ENCODE measurements around the gene EFEMP2.

EFEMP2 gene

DNA sequence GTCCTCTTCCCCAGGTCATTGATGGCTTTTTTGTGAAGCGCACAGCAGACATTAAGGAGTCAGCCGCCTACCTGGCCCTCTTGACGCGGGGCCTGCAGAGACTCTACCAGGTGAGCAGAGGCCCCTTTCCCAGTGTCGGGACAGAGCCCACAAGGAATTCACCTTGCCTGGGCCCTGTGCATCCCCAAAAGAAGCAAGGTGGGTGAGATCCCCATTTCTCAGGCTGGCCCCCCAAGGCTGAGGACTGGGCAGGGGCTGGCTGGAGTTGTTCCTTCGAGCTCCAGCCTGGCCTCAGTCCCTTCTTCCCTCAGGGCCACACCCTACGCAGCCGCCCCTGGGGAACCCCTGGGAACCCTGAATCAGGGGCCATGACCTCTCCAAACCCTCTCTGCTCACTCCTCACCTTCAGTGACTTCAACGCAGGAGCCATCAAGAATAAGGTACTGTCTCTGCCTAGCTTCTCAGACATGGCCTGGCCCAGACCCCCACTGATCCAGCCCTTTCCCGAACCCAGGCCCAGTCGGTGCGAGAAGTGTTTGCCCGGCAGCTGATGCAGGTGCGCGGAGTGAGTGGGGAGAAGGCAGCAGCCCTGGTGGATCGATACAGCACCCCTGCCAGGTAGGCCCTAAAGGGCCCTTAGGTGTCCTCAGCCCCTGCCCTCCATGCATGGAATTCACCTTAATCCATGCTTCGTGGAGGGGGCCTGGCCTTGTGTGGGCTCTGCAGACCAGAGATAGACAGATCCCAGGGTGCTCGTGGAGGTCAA is 7.7 kb downstream of the EFEMP2 start:
- FAIRE-seq: no peak

DNA sequence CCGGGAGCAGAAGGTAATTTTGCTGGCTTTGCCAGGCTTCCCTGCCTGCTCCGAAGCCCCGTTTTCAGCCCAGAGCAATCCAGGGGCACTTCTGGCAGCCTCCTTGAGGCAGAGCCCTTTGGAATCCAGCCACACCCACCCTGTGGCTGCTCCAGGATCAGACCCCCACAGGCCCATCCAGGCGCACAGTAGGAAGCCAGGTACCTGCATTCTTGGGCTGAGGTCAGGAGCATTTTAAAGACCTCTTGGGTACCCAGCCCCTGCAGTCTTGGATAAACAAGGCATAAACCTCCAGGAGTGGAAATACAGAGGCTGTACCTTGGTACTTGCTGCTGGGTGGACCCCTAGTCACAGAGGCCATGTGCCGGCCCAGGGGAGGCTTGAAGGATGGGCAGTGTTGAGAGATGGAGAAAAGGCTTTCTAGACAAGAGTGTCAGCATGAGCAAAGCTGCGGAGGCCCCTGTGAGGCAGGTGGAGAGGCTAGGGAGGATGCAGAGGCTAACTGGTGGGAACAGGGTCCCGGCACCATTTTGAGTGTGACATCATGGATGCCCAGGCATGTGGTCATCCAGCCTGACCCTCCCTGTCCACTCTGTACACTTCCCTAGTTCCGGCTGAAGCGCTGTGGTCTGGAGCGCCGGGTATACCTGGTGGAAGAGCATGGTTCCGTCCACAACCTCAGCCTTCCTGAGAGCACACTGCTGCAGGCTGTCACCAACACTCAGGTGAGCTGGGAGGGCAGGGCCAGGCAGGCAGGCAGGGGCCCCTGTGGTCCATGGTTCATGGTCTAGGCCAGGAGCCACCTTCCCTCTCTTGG is 8.5 kb downstream of the EFEMP2 start:
- FAIRE-seq: no peak

DNA sequence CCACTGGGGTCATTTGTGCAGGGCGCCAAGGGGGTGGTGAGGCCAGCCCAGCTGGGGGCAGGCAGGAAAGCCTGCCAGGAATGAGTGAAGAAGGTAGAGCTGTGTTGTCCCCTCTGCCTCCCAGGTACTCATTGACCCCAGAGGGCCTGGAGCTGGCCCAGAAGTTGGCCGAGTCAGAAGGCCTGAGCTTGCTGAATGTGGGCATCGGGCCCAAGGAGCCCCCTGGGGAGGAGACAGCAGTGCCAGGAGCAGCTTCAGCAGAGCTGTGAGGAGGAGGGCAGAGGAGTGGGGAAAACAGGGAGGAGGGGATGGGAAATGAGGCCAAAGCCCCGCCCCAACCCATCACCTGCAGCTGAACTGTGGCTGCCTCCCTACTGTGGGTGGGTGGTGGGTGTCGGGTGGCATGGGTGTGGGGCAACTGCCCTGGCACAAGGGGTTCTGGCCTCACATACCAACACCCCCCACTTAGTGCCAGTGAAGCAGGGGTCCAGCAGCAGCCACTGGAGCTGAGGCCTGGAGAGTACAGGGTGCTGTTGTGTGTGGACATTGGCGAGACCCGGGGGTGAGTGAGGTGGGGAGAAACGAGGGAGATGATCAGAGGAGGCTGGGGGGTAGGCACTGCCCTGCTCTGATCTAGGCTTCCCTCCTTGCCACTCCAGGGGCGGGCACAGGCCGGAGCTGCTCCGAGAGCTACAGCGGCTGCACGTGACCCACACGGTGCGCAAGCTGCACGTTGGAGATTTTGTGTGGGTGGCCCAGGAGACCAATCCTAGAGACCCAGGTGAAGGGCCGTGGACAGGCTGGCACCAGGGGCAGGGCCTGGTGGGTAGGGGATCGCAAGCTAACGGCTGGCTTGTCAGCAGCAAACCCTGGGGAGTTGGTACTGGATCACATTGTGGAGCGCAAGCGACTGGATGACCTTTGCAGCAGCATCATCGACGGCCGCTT is 9.4 kb downstream of the EFEMP2 start:
- no peak for FAIRE-seq

DNA sequence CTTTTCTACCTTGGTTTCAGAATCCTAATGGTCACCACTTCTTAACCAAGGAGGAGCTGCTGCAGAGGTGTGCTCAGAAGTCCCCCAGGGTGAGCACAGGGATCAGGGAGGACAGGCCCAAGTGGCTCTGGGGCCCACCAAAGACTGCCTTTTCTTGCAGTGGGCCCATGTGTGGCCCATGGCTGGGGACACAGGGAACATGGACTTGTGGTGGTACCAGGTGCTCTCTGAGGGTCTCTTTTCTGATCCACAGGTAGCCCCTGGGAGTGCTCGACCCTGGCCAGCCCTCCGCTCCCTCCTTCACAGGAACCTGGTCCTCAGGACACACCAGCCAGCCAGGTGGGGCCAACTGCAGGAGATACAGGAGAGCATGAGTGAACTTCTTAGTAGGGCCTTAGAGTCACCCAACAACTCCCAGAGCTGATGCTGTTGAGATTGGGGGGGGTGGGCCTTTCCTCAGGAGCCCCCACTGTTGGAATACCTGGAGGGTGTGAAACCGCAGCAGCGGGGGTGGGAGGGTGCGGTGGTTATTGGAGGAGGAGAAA is 10.3 kb downstream of the EFEMP2 start:
- no peak for FAIRE-seq

DNA sequence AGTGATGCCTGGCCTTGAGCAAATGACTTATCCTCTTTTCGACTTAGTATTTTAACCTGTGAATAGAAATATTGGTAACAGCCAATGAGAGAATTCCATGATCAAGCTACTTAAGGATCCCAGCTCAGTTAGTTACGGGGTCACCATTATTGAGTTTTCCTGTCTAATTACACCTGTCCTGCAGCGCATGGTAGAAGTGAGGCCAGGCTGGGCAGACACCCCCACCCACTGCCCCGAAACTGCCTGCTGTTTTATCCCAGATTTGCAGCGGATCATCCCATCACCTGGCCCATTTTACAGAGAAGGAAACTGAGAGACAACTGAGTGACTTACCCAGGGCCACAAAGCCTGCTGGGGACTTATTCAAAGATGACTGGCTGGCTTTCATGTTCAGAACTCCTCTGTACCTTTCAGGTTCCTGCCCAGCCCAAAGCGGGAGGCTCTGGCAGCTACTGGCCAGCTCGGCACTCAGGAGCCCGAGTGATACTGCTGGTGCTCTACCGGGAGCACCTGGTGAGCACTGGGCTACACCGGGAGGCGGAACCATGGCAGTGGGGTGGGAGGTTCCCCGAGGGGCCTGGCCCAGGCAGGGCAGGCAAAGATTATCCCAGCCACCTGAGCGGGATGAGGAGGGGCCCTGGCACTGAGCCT is 10.9 kb downstream of the EFEMP2 start:
- no peak for FAIRE-seq

DNA sequence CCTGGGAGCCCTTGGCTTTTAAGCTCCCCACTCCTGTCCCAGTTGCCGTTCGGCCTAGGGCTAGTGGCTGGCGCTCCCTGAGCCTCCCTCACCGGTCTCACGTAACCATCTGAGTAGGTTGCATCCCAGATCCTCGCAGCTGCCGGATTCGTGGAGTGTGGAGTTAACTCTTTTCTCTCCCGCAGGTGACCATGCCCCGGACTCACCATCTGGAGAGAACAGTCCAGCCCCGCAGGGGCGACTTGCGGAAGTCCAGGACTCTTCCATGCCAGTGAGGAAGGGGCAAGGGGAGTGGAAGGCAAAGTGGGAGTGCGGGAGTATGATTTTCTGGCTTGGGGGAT is 11.5 kb downstream of the EFEMP2 start:
- no peak for FAIRE-seq

DNA sequence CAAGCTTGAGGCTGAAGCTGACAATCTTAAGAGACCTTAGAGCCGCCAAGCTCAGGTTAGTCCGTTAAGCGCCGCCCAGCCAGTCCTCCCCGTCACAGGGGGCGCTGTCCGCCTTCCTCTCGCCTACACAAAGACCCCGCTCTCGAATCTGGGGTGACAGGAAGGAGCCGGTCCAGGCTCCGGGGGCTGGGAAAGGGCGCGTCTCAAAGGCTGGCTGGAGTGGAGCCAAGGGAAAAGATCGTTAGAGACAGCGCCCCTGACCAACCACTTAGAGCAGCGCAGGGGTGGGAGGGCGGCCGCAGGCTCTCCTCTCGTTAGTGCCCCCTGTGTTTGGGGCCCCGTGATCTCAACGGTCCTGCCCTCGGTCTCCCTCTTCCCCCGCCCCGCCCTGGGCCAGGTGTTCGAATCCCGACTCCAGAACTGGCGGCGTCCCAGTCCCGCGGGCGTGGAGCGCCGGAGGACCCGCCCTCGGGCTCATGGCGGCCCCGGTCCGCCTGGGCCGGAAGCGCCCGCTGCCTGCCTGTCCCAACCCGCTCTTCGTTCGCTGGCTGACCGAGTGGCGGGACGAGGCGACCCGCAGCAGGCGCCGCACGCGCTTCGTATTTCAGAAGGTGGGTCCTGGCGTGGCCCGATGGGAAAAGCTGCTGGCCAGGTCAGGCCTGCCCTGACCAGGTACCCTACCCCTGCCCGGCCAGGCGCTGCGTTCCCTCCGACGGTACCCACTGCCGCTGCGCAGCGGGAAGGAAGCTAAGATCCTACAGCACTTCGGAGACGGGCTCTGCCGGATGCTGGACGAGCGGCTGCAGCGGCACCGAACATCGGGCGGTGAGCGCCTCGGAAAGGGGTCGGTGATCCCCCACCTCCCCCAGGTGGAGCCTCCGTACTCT is 12.1 kb downstream of the EFEMP2 start, which contains the start of gene MUS81:
MUS81 (plus strand) TSS at position 156 of the 887 bp plus-strand sequence; CDS start at position 477, 321 bp downstream.
- FAIRE-seq: no peak

DNA sequence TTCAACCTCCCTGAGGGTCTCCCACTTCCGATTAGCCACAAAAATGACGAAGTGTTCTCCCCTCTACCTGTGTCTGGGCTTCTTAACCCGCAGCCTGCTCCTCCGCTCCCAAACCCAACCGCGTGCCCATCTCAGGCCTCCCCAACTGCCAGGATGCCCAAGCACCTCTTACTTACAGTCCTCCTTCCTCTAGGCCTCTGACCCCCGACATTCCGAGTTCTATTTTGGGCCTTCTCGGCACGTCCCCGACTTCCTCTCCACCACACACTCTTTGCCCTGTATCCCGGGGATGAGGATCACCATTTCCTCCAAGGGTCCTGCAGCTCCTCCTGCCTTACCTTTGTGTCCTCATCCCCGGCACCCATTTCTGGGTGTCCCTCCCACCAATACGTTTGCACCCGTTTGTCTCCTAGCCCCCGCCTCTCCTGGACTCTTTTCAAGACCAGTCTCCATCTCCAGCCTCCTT is 12.8 kb downstream of the EFEMP2 start:
- FAIRE-seq: no peak

DNA sequence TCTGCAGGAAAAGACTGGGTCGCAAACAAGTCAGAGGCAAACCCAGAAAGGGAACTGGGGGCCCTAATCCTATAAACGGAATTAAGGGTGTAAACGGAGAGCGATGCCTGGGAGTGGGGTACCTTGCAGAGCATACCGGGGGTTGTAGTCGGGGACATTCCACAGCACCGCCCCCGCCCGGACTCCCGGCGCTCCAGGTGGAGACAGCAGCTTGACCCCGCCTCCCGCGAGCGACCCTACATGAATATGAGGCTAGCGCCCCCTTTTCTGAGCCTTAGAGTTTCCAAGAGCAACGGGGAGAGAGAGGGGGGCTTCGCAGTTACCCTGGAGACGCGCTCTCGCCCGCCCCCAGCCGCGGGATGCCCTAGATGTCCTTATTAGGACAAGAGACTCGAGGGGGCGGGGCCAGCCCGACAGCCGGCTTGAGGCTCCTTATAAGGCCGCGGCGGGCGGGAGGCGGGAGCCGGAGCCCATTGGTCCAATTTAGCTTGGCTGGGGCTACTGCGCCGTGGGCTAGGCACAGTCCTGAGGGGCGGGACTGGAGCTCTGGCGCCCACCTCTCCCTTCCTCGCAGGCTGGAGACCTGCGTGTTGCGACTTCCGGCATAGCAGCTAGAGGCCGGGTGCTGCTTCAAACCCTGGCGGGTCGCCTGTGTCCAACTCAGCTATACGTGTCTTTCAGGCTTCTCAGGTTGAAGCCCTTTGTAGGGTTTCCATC is 13.3 kb downstream of the EFEMP2 start:
- FAIRE-seq: no peak

DNA sequence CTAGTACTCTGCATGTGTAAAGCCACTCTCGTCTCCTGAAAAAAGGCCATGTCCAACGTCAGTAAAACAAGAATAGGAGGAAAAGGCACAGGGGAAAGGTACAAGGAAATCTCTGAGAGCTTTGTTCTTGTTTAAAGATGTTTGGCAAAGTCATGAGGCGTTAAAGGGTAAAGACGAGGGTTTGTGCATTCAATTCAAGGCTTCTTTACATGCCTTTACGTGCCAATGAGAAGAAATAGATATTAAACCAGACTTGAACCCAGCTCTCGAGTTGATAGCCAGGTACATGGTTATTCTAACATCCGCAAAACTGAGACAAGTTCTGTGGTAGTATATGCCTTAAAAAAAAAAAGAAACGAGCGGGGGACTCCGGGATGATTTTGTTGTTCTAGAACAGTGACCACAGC is 13.9 kb downstream of the EFEMP2 start:
- FAIRE-seq: no peak

DNA sequence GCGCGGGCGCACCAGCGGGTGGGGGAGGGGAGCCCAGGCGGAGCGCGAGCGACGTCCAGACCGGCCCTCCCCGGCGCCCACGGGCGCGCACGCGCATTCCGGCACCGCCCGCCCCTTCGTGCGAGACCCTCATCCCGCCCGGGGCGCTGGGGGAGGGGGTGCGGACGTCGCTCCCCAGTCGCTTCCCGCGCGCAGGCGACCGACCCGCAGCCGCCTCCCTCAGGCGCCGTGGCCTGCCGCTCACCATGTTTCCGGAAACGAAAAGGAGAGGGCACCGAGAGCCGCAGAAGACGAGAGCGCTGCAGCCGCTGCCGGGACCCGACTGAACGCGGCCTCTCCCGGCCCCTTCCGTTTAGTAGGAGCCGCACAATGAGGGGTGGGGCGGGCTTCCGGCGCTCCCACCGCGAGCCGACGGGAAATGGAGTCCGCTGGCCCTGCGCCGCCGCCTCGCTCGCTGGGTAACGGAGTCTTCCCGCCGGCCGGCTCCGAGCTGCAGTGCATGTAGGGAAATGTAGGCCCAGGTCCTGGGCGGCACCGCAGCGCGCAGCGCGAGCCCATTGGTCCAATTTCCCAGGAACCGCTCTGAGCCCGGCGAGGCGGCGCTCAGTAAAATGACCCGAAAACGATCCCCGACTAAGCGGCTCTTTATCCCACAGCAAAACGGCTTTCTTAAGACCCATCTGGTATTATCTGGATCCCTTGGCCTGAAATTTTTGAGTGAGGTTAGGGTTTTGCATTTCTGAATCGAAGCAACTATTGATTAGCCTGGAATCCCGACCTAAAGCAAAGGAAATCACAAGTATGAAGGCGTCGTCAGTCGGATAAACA is 14.5 kb downstream of the EFEMP2 start, which contains the start of gene CFL1:
CFL1 (minus strand) TSS at position 328 of the 828 bp plus-strand sequence; CDS start at position 247, 81 bp downstream.
- FAIRE-seq: no peak

DNA sequence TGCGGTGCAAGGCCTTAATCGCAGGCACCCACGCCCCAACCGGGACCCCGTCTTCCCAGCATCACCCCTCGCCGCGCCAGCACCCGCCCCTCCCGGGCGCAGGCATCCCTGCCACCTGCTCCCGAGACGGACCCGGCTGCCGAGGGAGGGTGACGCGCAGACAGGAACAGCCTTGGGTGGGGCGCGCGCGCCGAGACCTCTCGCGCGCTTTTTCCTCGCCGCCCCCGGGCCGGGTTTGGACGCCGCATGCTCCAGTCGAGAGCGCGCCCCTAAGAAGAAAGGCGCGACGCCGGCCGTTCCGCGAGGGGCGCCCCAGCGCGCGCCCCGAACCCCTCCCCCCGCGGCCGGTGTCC is 15.1 kb downstream of the EFEMP2 start:
- FAIRE-seq: no peak

DNA sequence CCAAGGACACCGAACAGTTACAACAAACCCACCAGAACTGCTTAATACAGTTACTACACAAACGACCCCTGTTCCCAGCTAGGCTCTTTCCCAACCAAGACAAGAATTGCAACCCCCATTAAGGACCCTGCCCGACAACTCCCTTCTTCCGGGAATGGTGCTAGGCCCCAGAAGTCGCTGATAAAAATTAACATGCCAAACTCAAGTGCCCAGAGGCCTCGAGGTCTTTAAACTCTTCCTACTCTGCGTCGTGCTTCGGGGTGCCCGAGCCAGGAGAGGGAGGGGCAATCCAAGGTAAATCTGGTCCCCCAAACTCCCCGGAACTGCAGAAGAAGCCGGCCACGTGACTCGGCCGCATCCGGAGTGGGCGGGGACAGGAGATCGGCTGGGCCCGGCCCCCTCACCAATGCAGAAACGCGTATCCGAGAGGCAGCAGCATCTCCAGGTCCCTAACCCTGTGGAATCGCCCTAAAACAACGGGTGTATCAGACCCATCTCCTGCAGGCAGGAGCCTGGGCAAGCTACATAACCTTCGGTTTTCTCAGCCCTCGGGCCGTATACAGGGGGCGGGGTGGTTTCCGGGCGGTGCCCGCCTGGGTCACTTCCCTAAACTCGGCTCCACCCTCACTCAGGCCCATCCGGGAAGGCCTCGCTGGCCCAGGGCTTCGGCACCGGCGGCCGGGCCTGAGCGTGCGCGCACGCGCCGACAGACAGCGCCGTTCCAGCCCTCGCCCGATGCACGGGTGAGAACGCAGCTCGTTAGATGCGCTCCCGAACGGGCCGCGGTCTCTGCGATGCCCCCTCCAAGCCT is 15.7 kb downstream of the EFEMP2 start:
- FAIRE-seq: no peak

DNA sequence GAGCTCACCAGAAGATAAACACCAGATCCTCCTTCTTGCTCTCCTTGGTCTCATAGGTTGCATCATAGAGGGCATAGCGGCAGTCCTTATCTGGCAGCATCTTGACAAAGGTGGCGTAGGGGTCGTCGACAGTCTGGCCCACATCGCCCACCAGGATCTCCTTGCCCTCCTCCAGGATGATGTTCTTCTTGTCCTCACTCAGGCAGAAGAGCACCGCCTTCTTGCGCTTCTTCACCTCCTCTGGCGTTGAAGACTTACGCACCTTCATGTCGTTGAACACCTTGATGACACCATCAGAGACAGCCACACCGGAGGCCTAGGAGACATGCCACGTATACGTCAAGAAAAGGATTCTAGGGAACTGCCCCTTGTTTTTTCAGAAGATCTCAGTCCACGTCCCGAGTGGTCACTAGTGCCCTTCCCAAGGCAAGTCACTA is 16.7 kb downstream of the EFEMP2 start:
- no peak for FAIRE-seq

DNA sequence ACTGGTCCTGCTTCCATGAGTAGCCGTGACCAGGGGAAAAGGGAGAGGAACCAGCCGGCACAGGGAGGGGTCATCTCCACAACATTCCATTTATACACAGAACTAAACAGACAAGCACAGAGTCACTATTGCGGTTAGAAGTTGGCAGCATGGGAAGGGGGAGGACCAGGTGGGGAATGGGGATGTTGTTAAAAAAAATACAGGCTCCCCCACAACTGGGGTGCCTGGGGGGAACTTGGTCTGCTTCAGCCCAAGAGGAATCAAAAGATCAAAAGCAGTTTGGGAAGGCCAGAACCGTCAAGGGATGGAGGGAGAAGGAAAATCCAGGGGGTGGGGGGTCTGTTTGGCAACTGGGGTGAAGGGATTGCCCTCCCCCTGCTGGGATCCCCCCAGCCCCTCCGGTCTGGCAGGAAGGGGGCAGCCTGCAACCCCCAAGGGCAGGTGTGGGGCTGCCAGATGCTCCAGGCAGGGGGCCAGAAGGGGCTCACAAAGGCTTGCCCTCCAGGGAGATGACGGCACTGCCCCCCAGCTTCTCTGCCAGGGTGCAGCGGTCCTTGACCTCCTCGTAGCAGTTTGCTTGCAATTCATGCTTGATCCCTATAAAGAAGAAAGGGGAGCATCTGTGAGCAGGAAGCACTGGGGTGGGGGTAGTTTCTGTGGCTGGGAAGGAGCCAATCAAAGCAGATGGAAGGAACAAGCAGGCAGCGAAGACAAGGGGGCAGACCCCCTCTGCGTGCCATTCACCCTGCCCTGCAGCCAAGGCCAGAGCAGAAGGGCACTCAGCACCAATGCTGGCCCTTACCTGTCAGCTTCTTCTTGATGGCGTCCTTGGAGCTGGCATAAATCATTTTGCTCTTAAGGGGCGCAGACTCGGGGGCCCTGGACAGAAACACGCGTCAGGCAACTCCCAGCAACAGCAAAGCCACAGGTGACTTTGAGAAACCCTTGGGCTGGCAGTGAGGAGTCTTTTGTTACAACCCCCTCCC is 17.5 kb downstream of the EFEMP2 start:
- no peak for FAIRE-seq

DNA sequence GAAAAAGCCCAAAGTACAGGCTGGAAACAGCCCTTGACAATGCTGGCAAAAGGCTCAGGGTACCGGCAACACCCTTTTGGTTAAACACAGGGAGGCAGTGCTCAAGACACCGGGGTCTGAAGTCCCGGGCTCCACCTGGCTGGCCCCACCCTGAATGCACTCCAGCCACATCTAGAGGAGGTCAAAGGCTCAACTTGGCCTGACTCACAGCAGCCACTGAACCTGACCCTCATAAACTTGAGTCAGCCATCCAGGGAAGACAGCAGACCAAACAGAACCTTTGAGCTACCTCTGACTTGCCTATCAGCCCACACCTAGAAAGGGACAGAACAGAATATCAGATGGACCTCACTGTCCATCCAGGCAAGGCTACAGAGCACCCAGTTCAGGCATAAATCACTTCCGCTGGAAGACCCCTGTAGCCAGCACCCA is 18.4 kb downstream of the EFEMP2 start:
- FAIRE-seq: no peak
